ENCODE data around the gene PPM1B. TPM values are rescaled to one million over a fixed set of nuclear protein-coding genes. Genes with fewer than 3 reads are reported as not detected.
A peak's percentile ranks its signal among the peaks of the same experiment; 100 is the strongest.
"Not testable (repeated sequence)": the region's sequence is repeated elsewhere in the genome, so short reads cannot be mapped to it uniquely, and the experiment has no call there.

PPM1B gene
- 10 to 100 TPM in 11 of 12 donors, not detected in 1; 25.8 to 42.4 (median 35.7) TPM for polyA plus RNA-seq (ENCODE audit: insufficient read length in 12 of 12)
- long read RNA-seq, donor 1, transcript PPM1B-201 (6 exons, 2,606 nt) = major isoform, 7 of 23 reads
- long read RNA-seq, donor 1, partial matches to known transcripts = 12 of 23 reads
- long read RNA-seq, donor 1, other reads (novel, unspliced or antisense) = 0 of 23 reads
- long read RNA-seq, donor 2, transcript PPM1B-201 (6 exons, 2,606 nt) = major isoform, 5 of 7 reads
- long read RNA-seq, donor 2, partial matches to known transcripts = 0 of 7 reads
- long read RNA-seq, donor 2, other reads (novel, unspliced or antisense) = 0 of 7 reads
- long read RNA-seq, donor 3, partial matches to known transcripts = 0 of 3 reads
- long read RNA-seq, donor 3, other reads (novel, unspliced or antisense) = 0 of 3 reads
- long read RNA-seq, donor 4, partial matches to known transcripts = 0 of 2 reads
- long read RNA-seq, donor 4, other reads (novel, unspliced or antisense) = 0 of 2 reads
- long read RNA-seq, donor 5, partial matches to known transcripts = 0 of 4 reads
- long read RNA-seq, donor 5, other reads (novel, unspliced or antisense) = 0 of 4 reads
- long read RNA-seq, donor 6, partial matches to known transcripts = 0 of 5 reads
- long read RNA-seq, donor 6, other reads (novel, unspliced or antisense) = 0 of 5 reads
- long read RNA-seq, donor 7, partial matches to known transcripts = 0 of 3 reads
- long read RNA-seq, donor 7, other reads (novel, unspliced or antisense) = 0 of 3 reads
- long read RNA-seq, donor 8, partial matches to known transcripts = 0 of 2 reads
- long read RNA-seq, donor 8, other reads (novel, unspliced or antisense) = 0 of 2 reads
- long read RNA-seq, donor 9, partial matches to known transcripts = 0 of 3 reads
- long read RNA-seq, donor 9, other reads (novel, unspliced or antisense) = 0 of 3 reads
- long read RNA-seq, donor 10, transcript PPM1B-201 (6 exons, 2,606 nt) = major isoform, 5 of 5 reads
- long read RNA-seq, donor 10, partial matches to known transcripts = 0 of 5 reads
- long read RNA-seq, donor 10, other reads (novel, unspliced or antisense) = 0 of 5 reads
- long read RNA-seq, donor 11, partial matches to known transcripts = 0 of 3 reads
- long read RNA-seq, donor 11, other reads (novel, unspliced or antisense) = 0 of 3 reads

DNA sequence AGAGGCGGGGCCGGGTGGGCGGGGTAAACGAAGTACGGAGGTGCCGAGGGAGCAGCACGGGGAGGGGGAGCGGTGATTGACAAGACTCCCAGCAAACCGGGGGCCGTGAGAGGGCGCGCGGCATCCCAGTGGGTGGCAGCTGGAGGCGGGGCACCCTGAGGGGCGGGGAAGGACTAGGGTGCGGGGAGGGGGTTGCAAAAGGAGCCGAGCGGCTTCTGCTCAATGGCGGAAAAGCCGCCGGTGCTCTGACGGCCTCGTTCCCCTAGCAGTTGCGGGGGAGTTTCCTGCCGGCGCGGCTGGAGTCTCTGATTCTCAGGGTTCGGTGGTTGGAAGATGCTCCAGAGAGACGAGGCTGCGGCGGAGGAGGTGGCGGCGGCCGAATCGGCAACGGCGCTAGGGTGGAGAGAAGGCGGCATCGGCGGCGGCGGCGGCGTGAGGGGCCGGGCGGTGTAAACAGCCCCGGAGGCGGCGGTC lies at the start of gene PPM1B:
PPM1B (plus strand) TSS at position 195 of the 474 bp plus-strand sequence. CDS start 32,325 bp downstream, outside the sequence.
- peak; percentile 99 for DNase-seq

DNA sequence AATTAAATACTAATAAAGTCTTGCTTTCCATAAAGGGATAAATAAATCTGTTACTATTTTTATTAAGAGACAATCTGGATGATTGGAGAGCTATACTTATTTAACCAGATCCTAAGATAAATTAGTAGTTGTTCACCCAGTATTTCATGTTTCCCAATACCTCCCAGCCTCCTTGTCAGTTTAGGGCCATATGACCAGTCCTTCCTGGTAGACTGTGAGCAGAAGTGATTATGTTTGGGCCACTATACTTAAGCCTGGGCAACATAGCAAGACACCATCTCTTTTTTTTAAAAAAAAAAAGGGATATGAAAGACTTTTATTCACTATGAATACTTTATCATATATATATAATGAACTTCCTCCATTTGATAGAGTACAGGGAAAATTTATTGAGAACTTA lies 48.8 kb upstream of the PPM1B start:
- no peak for DNase-seq

DNA sequence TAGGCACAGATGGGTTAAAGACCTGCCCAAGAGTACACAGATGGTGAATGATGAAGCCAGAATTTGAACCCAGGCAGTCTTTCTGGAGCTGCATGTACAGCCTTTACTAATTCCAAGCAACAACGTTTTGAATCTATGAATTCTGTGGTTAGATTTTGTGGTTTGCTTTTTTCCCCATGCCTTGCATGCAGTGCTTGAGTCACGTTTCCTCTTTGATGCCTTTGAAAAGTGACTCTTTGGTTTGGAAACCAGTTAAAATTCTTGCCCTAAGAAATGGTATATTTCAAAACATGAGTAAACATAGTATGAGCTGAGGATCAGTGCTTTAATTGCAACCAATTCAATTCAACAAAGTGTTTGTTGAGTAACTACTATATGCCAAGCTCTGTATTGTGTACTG lies 48.2 kb upstream of the PPM1B start:
- peak; percentile 2 for DNase-seq

DNA sequence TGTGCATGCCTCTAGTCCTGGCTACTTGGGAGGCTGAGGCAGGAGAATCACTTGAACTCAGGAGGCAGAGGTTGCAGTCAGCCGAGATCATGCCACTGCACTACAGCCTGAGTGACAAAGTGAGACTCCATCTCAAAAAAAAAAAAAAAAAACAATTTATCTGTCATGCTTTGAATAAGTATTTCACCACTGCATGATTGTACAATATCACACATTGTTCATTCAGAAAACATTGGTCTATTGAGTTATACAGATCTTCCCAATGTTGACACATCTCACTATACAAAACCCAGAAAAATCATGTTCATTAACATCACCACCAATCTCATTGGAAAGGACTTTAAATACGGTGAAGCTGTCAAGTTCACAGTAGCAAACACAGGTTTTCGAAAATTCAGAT lies 46.8 kb upstream of the PPM1B start:
- DNase-seq = no peak

DNA sequence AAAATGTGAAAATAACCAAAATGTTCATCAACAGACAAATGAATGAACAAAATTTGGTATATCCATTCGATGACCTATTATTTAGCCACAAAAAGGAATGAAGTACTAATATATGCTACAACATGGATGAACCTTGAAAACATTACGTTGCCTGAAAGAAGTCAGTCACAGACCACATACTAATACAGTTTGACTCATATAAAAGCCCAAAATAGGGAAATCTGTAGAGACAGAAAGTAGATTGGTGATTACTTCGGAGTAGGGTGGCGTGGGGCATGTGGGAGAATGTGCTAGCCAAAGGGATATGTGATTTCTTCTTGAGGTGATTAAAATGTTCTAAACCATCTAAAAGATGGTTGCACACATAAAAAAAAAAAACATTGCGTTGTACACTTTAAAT lies 44.2 kb upstream of the PPM1B start:
- no peak for DNase-seq

DNA sequence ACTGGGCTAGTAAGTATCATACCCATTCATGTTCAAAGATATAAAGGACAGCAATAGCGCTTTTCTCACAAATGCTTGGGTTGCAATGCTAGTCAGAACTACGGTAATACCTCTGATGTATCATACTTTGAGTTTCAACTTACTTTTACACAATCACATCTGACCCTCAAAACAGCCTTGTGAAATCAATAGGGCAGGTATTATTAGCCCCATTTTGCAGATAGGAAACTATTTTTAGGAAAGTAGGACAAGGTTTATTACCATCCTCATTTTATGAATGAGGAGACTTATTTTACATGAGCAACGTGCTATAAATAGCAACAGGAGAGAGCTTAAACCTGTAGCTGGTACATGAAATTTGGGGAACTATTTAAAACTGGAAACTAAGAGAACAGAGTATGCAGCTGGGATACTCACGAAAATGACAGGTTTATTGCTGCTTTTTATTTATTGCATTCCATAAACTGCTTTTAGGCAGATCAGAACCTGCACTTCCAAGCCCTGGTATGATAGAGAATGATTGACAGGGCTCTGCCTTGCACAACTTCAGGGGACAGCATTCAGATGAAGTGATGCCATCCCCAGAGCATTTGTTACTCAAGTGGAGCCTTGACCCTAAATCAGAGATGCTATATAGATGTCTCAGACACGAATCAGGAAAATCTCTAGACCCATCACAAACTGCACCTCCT lies 42.4 kb upstream of the PPM1B start:
- DNase-seq = no peak

DNA sequence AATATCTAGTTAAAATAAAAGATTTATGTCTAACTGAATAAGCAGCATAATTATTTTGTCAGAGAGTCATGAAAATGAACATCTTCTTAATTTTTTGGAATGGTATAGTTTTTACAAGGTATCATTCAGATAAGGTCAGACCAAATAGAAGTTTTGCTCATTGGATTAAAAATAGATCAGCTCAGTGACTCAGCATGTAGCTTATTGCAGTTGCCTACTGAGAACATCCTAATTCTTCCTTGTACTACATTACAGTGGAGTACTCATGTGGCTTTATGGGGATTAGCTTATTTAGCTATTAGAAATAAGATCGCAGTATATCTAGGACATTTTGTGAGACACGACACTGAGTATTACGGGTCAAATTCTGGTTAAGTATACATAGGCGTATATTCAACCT lies 38.2 kb upstream of the PPM1B start:
- no peak for DNase-seq

DNA sequence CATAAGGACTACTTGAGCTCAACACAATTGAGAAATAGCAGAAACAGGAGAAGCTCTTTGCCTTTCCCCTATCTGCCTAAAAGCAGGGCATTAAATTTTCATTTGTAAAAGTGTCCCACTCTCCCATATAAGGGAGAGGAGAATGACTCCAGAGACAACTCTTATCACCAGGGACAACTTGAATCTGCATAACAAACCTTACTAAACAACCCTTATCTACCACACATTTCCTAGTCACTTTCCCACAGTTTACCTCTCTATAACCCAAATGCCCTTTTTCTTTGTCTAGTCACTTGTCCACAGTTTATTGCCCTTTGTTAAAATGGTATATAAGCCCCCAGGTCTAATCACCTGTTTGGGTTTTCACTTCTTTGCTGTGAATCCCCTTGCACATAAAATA lies 37.5 kb upstream of the PPM1B start:
- no peak for DNase-seq

DNA sequence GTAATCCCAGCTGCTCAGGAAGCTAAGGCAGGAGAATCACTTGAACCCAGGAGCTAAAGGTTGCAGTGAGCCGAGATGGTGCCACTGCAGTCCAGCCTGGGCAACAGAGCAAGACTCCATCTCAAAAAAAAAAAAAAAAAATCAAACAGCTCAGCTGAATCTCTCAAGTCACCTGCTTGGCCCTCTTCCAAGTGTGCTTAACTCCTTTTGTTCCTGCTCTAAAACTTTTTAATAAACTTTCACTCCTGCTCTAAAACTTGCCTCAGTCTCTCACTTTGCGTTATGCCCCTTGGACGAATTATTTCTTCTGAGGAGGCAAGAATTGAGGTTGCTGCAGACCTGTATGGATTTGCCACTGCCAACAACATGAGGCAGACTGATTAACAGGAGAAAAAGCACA lies 35.1 kb upstream of the PPM1B start:
- DNase-seq = not testable (repeated sequence)

DNA sequence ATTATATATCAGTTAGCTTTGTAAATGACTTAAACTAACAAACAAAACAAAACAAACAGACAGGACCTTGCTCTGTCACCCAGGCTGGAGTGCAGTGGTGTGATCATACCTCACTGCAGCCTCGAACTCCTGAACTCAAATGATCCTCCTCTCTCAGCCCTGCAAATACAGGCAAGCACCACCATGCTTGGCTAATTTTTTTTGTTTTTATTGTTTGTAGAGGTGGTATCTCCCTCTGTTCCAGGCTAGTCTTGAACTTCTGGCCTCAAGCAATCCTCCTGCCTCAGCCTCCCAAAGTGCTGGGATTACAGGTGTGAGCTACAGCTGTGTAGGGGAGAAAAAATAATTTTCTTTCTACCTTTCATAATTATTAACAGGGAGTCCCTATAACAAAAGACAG lies 33.8 kb upstream of the PPM1B start:
- DNase-seq = no peak

DNA sequence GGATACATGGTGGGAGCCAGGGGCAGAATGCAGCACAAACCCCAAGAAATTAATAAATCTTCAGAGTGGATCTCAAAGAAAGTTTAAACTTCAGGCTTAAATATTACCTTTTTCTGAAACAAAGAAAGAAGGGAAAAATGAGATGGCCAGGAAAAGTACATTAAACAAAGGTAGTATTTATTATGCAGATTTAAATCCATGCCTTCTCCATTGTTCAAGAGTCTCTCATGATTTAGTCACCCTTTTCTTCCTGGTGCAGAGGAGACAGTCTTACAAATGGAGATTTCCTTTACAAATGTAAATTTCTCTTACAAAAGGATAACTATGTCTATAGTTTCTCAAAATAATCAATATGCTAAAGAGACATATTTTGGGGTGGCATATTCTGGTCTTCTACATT lies 33.4 kb upstream of the PPM1B start:
- DNase-seq = no peak

DNA sequence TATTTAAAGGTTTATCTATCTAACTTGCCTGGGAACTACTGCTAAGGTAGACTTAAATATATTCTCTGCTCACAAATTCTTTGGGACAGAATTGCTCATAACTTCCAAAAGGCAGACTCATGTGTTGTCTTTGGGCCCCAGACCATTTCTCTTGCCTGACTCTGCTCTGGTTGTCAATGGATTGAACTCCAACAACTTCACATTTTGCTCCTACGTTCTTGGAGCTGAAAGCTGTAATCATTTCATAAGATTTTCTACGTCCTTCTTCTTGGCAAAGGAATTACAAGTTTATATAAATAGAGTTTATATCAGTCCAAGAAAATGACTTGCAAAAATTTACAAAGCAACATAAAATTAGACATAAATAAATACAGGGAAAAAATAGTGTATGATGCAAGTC lies 32.9 kb upstream of the PPM1B start:
- no peak for DNase-seq

DNA sequence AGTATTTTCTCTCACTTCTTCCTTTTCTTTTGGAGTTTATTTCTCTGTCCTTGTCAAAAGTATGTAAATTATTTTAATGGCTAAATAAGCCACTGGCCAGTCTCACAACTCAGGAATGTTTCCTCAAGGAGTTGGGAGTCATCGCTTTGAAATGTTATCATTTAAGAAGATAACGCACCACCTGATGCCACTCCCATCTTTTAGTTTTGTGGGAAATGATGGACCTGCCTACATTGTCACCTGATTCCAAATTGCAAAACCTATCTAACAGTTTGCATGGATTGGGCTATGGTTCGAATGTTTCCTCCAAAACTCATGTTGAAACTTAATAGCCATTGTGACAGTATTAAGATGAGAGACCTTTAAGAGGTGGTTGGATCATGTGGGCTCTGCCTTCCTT lies 32.4 kb upstream of the PPM1B start:
- no peak for DNase-seq

DNA sequence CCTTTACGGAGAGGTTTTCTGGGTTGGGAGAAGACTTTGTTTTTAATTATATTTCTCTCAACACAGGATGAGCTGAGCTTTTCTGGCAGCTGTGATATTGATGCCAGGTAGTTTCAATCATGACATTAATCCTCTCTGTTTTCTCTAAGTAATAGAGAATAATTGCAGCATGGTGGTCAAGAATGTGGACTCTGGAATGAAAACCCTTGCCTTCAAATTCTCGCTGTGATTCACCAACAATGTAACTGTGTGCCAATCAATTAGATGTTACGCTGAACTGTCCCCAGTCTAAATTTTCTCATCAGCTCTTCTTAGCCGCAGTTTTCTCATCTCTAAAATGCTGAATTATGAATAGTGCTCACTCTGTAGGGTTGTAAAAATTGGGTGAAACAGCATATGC lies 31.6 kb upstream of the PPM1B start:
- no peak for DNase-seq

DNA sequence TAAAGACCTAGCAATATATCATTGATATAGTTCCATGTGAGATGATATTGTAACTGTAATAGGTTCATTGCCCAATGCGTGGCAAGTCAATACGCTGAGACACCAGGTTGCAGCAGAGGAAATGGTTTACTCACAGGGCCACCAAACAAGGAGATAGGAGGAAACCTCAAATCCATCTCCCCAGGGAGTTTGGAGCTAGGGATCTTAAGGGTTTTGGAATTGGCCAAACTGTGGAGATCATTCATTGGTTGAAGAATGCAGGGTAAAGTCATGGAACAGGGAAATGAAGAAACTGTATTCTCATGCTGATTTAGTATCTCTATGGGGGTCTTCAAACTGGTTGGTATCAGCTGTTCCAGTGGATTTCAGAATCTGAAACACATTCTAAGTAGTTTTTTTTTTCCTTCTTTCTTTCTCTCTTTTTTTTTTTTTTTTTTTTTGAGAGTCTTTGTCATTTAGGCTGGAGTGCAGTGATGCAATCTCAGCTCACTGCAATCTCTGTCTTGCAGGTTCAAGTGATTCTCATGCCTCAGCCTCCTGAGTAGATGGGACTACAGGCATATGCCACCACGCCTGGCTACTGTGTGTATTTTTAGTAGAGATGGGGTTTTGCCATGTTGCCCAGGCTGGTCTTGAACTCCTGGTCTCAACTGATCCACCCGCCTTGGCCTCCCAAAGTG lies 30.7 kb upstream of the PPM1B start:
- no peak for DNase-seq

DNA sequence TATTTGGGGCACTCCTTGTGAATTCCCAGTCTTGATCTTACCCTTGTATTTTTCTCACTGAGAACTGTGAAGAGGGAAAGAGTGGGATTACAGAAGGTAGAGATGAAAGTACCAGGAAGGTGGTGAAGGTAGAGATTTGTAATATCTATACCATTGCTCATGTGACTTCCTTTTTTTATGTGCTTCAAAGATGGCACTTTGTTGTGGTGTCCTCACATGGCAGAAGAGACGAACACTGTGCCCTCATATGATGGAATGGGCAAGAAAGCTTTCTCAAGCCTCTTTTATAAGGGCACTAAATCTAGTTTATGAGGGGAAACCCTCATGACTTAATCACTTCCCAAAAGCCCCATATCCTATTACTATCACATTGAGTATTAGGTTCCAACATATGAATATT lies 28.9 kb upstream of the PPM1B start:
- no peak for DNase-seq

DNA sequence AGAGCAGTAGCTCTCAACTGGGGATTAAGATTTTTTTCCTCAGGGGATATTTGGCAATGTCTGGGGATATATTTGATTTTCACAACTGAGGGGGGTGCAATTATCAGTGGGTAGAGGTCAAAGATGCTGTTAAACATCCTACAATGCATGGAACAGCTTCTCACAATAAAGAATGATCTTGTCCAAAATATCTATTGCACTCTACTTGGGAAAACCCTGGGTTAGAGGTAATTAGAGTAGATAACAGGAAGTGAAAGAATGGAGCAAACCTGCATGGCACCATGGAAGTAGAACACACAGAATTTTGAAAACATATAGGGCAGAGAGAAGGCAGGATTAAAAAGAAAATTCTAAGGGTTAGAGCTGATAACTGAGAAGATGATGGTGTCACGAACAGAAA lies 26.4 kb upstream of the PPM1B start:
- no peak for DNase-seq

DNA sequence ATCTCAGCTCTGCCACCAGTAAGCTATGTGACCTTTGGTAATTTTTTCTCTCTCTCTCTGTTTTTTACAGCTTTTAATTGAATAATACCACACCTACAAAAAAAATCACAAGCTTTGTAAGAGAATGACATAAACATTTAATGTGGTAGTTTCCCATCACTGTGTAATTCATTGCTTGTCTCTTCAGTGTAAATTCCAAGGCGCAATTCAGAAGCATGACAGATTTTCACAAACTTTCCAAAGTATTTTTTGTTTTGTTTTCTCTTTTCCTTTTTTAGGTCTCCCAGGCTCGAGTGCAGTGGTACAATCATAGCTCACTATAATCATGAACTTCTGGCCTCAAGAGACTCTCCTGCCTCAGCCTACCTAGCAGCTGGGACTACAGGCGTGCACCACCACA lies 25.0 kb upstream of the PPM1B start:
- DNase-seq = no peak

DNA sequence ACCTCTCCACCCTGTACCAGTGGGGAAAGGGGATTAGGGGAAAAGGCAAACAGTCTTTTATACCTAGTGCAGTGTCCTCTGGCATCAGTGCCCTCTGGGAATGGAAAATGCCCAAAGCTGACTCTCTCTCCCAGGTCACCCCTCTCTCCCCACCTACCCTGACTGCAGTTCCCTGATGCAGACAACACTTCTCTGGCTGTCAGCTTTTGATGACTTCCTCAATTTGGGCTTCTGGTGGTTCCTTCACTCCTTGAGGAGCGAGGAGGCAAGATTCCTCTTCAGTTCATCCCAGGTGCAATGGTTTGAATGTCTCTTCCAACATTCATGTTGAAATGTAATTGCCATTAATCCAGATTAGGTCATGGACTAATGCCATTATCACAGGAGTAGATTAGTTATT lies 19.7 kb upstream of the PPM1B start:
- no peak for DNase-seq

DNA sequence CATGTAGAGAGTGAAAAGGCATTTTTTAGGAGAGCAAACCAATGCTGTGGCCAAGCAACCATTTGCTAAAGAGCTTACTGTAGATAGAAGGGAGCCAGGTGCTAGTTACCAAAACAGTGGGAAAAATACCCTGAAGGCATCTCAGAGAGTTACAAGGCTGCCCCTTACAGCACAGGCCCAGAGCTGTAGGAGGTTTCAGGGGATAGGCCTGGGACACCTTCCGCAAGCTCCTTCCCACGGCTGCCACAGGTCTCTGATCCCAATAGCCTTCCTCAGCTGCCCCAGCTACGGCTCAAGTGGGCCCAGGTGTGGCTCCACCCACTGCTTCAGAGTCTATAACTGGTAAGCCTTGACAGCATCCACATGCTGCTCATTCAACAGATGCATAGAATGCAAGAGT lies 18.2 kb upstream of the PPM1B start:
- DNase-seq = no peak

All from muscle of arm (tissue), 14 donors.